Spleen (tissue), 7 donors: Measurements from ENCODE around the gene EVC.

Source experiments
- CTCF ChIP-seq, 11 experiments: fragments of 200-600 bp in 7 of 11; fragments of 450-650 bp in 4 of 11; sonication (generic) in 4 of 11; IDR thresholded peaks in 8 of 11; conservative IDR thresholded peaks in 3 of 11; 1 replicate in 7 of 11; 2 replicates in 4 of 11; pipeline versions ENCODE4 v1.4.0 to v1.8.0; 2016 to 2021; ENCODE audit warnings: antibody characterized with exemption in 11 of 11, inconsistent platforms in 4 of 11, mild to moderate bottlenecking in 1 of 11
- POLR2AphosphoS5 ChIP-seq, 3 donors: sonication (generic); formaldehyde crosslinking; IDR thresholded peaks; one replicate each; pipeline ENCODE4 v1.5.1; 2017; ENCODE audit warnings: antibody characterized with exemption in 3 of 3
- donor health status: DM: no; HTN: no; CAD: no; lungs with moderate emphysema.
- donor health status: DM: no; HTN: no; CAD: no.
- donor health status: DM: no; HTN: no; CAD: no.

- TF ChIP-seq CTCF (IDR thresholded peaks at IDR 0.05 in 8 of 11, conservative IDR thresholded peaks at IDR 0.05 in 3 of 11): no peak
- TF ChIP-seq POLR2AphosphoS5 (IDR thresholded peaks at IDR 0.05): no peak
These were observed 115.6 kb downstream of the EVC start for GRCh38 chr4:5826437-5827107.
